Ishikawa (cell line): ENCODE measurements around the gene ZNF358.

Experiments
- CEBPB ChIP-seq: IDR thresholded peaks from 2 replicates; pipeline ENCODE4 v1.6.1; 2012
- CREB1 ChIP-seq: IDR thresholded peaks from 2 replicates; pipeline ENCODE4 v1.6.1; 2012; ENCODE audit warnings: low read depth
- EGR1 ChIP-seq: IDR thresholded peaks from 2 replicates; pipeline ENCODE4 v1.6.1; 2012
- EP300 ChIP-seq: IDR thresholded peaks from 2 replicates; pipeline ENCODE4 v1.6.1; 2012; ENCODE audit warnings: borderline replicate concordance
- FOXM1 ChIP-seq: IDR thresholded peaks from 2 replicates; pipeline ENCODE4 v1.6.1; 2012; ENCODE audit warnings: low read depth, borderline replicate concordance
- NFIC ChIP-seq: IDR thresholded peaks from 2 replicates; pipeline ENCODE4 v1.6.1; 2012
- RAD21 ChIP-seq: IDR thresholded peaks from 2 replicates; pipeline ENCODE4 v1.6.1; 2012; ENCODE audit warnings: low read depth
- TAF1 ChIP-seq: IDR thresholded peaks from 2 replicates; pipeline ENCODE4 v1.6.1; 2012; ENCODE audit warnings: low read depth, mild to moderate bottlenecking
- TCF12 ChIP-seq: IDR thresholded peaks from 2 replicates; pipeline ENCODE4 v1.6.1; 2012; ENCODE audit warnings: low read depth
- TEAD4 ChIP-seq: IDR thresholded peaks from 2 replicates; pipeline ENCODE4 v1.6.1; 2012
- YY1 ChIP-seq: IDR thresholded peaks from 2 replicates; pipeline ENCODE4 v1.6.1; 2012; ENCODE audit warnings: low read depth
- ZBTB7A ChIP-seq: IDR thresholded peaks from 2 replicates; pipeline ENCODE4 v1.6.1; 2012; ENCODE audit warnings: low read depth
- TF ChIP-seq, protein P1 (sequence below): IDR thresholded peaks from 2 replicates; pipeline ENCODE4 v1.6.1; 2012
- TF ChIP-seq, protein P2 (sequence below): IDR thresholded peaks from 2 replicates; pipeline ENCODE4 v1.6.1; 2012; ENCODE audit warnings: low read depth, mild to moderate bottlenecking
- TF ChIP-seq, protein P3 (sequence below): IDR thresholded peaks from 2 replicates; pipeline ENCODE4 v1.6.1; 2012

The ZNF358 gene

DNA sequence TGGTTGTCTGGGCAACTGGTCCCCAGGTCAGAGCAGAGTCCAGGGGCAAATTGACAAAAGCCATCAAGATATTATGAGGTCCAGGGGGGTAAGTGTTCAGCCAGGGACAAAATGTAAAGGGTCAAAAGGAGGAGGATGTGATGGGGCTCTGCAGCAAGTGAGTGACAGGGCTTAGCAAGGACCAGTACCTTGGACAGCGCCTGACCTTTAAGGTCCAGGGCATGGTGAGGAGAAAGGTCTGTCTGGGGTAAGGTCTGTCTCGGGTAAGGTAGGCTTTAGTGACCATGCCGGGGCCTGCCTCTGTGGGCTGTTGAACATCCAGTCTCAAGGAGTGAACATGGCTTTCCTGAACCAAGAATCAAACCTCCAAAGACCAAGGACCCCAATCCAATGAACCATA lies 6.3 kb upstream of the ZNF358 start:
- TF ChIP-seq, protein P1, sequence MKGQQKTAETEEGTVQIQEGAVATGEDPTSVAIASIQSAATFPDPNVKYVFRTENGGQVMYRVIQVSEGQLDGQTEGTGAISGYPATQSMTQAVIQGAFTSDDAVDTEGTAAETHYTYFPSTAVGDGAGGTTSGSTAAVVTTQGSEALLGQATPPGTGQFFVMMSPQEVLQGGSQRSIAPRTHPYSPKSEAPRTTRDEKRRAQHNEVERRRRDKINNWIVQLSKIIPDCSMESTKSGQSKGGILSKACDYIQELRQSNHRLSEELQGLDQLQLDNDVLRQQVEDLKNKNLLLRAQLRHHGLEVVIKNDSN, result no peak
- TF ChIP-seq, protein P2, sequence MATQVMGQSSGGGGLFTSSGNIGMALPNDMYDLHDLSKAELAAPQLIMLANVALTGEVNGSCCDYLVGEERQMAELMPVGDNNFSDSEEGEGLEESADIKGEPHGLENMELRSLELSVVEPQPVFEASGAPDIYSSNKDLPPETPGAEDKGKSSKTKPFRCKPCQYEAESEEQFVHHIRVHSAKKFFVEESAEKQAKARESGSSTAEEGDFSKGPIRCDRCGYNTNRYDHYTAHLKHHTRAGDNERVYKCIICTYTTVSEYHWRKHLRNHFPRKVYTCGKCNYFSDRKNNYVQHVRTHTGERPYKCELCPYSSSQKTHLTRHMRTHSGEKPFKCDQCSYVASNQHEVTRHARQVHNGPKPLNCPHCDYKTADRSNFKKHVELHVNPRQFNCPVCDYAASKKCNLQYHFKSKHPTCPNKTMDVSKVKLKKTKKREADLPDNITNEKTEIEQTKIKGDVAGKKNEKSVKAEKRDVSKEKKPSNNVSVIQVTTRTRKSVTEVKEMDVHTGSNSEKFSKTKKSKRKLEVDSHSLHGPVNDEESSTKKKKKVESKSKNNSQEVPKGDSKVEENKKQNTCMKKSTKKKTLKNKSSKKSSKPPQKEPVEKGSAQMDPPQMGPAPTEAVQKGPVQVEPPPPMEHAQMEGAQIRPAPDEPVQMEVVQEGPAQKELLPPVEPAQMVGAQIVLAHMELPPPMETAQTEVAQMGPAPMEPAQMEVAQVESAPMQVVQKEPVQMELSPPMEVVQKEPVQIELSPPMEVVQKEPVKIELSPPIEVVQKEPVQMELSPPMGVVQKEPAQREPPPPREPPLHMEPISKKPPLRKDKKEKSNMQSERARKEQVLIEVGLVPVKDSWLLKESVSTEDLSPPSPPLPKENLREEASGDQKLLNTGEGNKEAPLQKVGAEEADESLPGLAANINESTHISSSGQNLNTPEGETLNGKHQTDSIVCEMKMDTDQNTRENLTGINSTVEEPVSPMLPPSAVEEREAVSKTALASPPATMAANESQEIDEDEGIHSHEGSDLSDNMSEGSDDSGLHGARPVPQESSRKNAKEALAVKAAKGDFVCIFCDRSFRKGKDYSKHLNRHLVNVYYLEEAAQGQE, result peak; percentile 97
- TF ChIP-seq TCF12 (no peak), YY1 (no peak), ZBTB7A (no peak), FOXM1 (no peak)
- TF ChIP-seq, protein P3, sequence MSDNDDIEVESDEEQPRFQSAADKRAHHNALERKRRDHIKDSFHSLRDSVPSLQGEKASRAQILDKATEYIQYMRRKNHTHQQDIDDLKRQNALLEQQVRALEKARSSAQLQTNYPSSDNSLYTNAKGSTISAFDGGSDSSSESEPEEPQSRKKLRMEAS, result no peak

GRCh38 chr19:7512400-7512851 lies 3.5 kb upstream of the ZNF358 start:
- TF ChIP-seq, protein P3, result no peak
- TF ChIP-seq FOXM1, result peak; percentile 91

GRCh38 chr19:7513809-7514642 lies 1.9 kb upstream of the ZNF358 start:
- no peak for TF ChIP-seq TEAD4
- no peak for TF ChIP-seq EGR1
- TF ChIP-seq, protein P1, result no peak
- TF ChIP-seq, protein P2, result no peak
- TF ChIP-seq EP300, result no peak
- TF ChIP-seq CREB1, result no peak
- TF ChIP-seq NFIC, result no peak
- no peak for TF ChIP-seq TAF1
- TF ChIP-seq FOXM1, result no peak
- no peak for TF ChIP-seq TCF12
- no peak for TF ChIP-seq CEBPB
- TF ChIP-seq, protein P3, result no peak
- TF ChIP-seq RAD21, result no peak
- no peak for TF ChIP-seq YY1
- TF ChIP-seq ZBTB7A, result no peak

DNA sequence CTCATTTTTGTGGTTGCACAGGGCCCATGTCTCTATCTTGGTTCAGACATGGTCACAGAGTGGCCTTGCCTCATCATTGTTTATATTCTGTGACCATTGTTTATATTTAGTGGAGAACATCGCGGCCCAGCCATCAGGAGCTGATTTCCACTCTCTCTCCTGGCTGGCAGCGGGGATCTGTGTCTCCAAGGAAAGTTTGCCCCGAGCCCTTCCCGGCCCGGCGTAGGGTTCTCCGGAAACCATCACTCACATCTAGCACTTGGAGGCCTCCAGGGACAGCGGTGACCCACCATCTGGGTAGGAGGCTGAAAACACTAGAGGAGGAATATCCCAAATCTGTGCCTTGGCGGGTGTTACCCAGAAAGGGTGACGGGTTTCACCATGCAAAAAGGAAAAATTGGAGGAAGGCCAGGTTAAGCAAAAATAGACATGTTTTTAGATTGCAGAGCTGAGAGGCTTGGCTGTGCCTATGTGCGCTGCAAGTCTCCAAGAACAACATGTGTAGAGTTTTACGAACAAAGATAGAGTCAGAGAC lies 726 bp upstream of the ZNF358 start:
- no peak for TF ChIP-seq ZBTB7A
- TF ChIP-seq, protein P3, result no peak

GRCh38 chr19:7516333-7516732 lies 430 bp downstream of the ZNF358 start:
- TF ChIP-seq, protein P2, result no peak
- TF ChIP-seq ZBTB7A (peak; percentile 74), TCF12 (no peak)
- TF ChIP-seq, protein P3, result no peak
